K562 (cell line): ENCODE results near the gene IRF8. TPM values are rescaled to one million over a fixed set of nuclear protein-coding genes. Genes with fewer than 3 reads are reported as not detected.

ENCODE experiments used
- ATAC-seq: fragments of 200-7000 bp; cut with Tn5 transposase; 3 replicates; pipeline ENCODE4 v1.9.1; 2020; ENCODE audit warnings: moderate library complexity
- BruUV-seq: library from RNA; stranded (reverse); fragments of 400-500 nt; replicated peaks from 2 replicates; lab custom pipeline; 2021; lab: Mats Ljungman, UMichigan
- CTCF ChIA-PET: fragments of 300-600 bp; formaldehyde crosslinking; extraction: SDS; loops from one replicate; lab custom pipeline; 2021; ENCODE audit warnings: low intra/inter-chr PET ratio; lab: Yijun Ruan, JAX
- POLR2A ChIA-PET: fragments of 300-600, 350-650 bp; sonication (Branson Sonifier 250); formaldehyde crosslinking; extraction: SDS; loops from one replicate; lab custom pipeline; 2021; ENCODE audit warnings: antibody characterized with exemption, inconsistent platforms; lab: Yijun Ruan, JAX
- DNase-seq, 4 experiments: peaks; one replicate each; pipeline versions ENCODE4 v3.0.0 to v3.0.0-alpha.2; 2011 to 2018; ENCODE audit warnings: low spot score in 3 of 4, mixed read lengths in 3 of 4; ENCODE audit errors: extremely low read depth in 1 of 4
- FAIRE-seq: peaks from 2 replicates; lab custom pipeline; 2011; peaks lifted over from hg19 to GRCh38; lab: Jason Lieb, UNC
- H2AFZ ChIP-seq: 2 replicates; pipeline ENCODE4 v1.6.0; 2011; ENCODE audit warnings: low read depth, low read length, control low read depth, inconsistent platforms
- H3K27ac ChIP-seq: fragments of 200-600 bp; 3 replicates; pipeline ENCODE4 v1.8.0; 2011; ENCODE audit warnings: low read depth, mild to moderate bottlenecking, control low read depth, inconsistent platforms, low read length, moderate library complexity, mixed read lengths; ENCODE audit errors: extremely low read depth
- H3K27me3 ChIP-seq, 2 experiments: fragments of 300-600 bp in 1 of 2; 2 replicates in 1 of 2; 3 replicates in 1 of 2; pipeline versions ENCODE4 v1.6.0 to v1.8.0; 2011; ENCODE audit warnings: inconsistent platforms in 2 of 2, low read length in 2 of 2, mild to moderate bottlenecking in 1 of 2, mixed read lengths in 1 of 2, moderate library complexity in 1 of 2; ENCODE audit not compliant: control insufficient read depth in 2 of 2, insufficient read depth in 2 of 2
- H3K36me3 ChIP-seq: fragments of 300-600 bp; 3 replicates; pipeline ENCODE4 v1.8.0; 2011; ENCODE audit warnings: mild to moderate bottlenecking, low read length, inconsistent platforms; ENCODE audit not compliant: control insufficient read depth, insufficient read depth
- H3K4me1 ChIP-seq, 2 experiments: fragments of 200-600 bp in 1 of 2; replicated peaks in 1 of 2; 2 replicates in 1 of 2; 3 replicates in 1 of 2; pipeline versions ENCODE4 v1.5.1 to v1.8.0; 2011; ENCODE audit warnings: inconsistent platforms in 2 of 2, low read length in 2 of 2, mild to moderate bottlenecking in 1 of 2, mixed read lengths in 1 of 2, moderate library complexity in 1 of 2; ENCODE audit not compliant: control insufficient read depth in 2 of 2, insufficient read depth in 2 of 2
- H3K4me2 ChIP-seq: 2 replicates; pipeline ENCODE4 v1.6.1; 2011; ENCODE audit warnings: low read length, control low read depth, inconsistent platforms, mixed read lengths; ENCODE audit not compliant: insufficient read depth
- H3K4me3 ChIP-seq: fragments of 200-600 bp; sonication (generic), shearing (Covaris generic); 2 replicates; pipeline ENCODE4 v1.5.1; 2016; ENCODE audit warnings: control low read depth, inconsistent platforms
- H3K79me2 ChIP-seq: fragments of 200-600 bp; 3 replicates; pipeline ENCODE4 v1.8.0; 2011; ENCODE audit warnings: low read length, inconsistent platforms; ENCODE audit not compliant: control insufficient read depth, insufficient read depth
- H3K9ac ChIP-seq, 2 experiments: 2 replicates each; pipeline versions ENCODE4 v1.6.0 to v1.6.1; 2011; ENCODE audit warnings: low read depth in 2 of 2, low read length in 2 of 2, control low read depth in 1 of 2, inconsistent platforms in 1 of 2, mild to moderate bottlenecking in 1 of 2, mixed read lengths in 1 of 2; ENCODE audit not compliant: insufficient read depth in 1 of 2
- H3K9me1 ChIP-seq: one replicate; pipeline ENCODE4 v1.6.0; 2011; ENCODE audit warnings: inconsistent platforms, mild to moderate bottlenecking, low read length, moderate library complexity; ENCODE audit not compliant: control insufficient read depth, insufficient read depth
- H3K9me3 ChIP-seq: replicated peaks from 2 replicates; pipeline ENCODE4 v1.5.1; 2011; ENCODE audit warnings: low read depth, low read length, inconsistent platforms; ENCODE audit not compliant: control insufficient read depth, insufficient read depth
- H4K20me1 ChIP-seq: replicated peaks from 2 replicates; pipeline ENCODE4 v1.6.1; 2011; ENCODE audit warnings: low read length, inconsistent platforms, mixed read lengths; ENCODE audit not compliant: control insufficient read depth, insufficient read depth
- ARID1B ChIP-seq: fragments of 450-650 bp; IDR thresholded peaks from 2 replicates; pipeline ENCODE4 v1.6.1; 2016; ENCODE audit warnings: antibody characterized with exemption, mild to moderate bottlenecking, inconsistent platforms
- CHCHD3 ChIP-seq: fragments of 250-450 bp; sonication (Bioruptor Pico); IDR thresholded peaks from 2 replicates; pipeline ENCODE4 v2.1.2; 2022; ENCODE audit warnings: mild to moderate bottlenecking
- HIVEP1 ChIP-seq: fragments of 250-450 bp; sonication (Bioruptor Pico); IDR thresholded peaks from 2 replicates; pipeline ENCODE4 v1.4.0; 2020; ENCODE audit warnings: mild to moderate bottlenecking
- HNRNPUL1 ChIP-seq: fragments of 200-400 bp; formaldehyde crosslinking; IDR thresholded peaks from 2 replicates; pipeline ENCODE4 v1.6.1; 2017; ENCODE audit warnings: low read length
- KLF10 ChIP-seq: fragments of 250-450 bp; sonication (Bioruptor Pico); IDR thresholded peaks from 2 replicates; pipeline ENCODE4 v1.6.1; 2021; ENCODE audit warnings: matching md5 sums
- TAL1 ChIP-seq: fragments of 450-650 bp; IDR thresholded peaks from 2 replicates; pipeline ENCODE4 v1.6.1; 2016; ENCODE audit warnings: mild to moderate bottlenecking
- ZC3H11A ChIP-seq: IDR thresholded peaks from 2 replicates; pipeline ENCODE4 v1.6.1; 2012; ENCODE audit warnings: low read depth, low read length, improper control_type of control experiment
- ZNF316 ChIP-seq: fragments of 450-650 bp; IDR thresholded peaks from 2 replicates; pipeline ENCODE4 v1.6.1; 2016
- WGBS: fragments of 100-300 bp; shearing (Covaris generic); methylation state at CpG from one replicate; pipeline ENCODE4 v1.1.6; 2016; ENCODE audit warnings: low coverage, mixed read lengths; ENCODE audit not compliant: insufficient coverage; ENCODE audit errors: missing lambda C conversion rate; 5-methylcytosine and 5-hydroxymethylcytosine counted together
- in situ Hi-C: fragments of 300-500 bp; cut with MboI; formaldehyde crosslinking; loops from 4 replicates; pipeline ENCODE4 v1.15.0; 2018; ENCODE audit warnings: inconsistent platforms, mixed read lengths
- intact Hi-C: fragments of 100-400 bp; cut with micrococcal nuclease; formaldehyde crosslinking; loops from 2 replicates; pipeline ENCODE4 v1.14.2; 2022
- polyA plus RNA-seq, 8 experiments: library from polyadenylated mRNA; depleted of rRNA in 4 of 8; stranded (reverse) in 5 of 8; unstranded in 3 of 8; fragments of >200 nt; fragmentation: Nextera tagmentation in 2 of 8; fragmentation: Illumina TruSeq in 1 of 8; extraction: Ambion mirVana in 2 of 8; extraction: Trizol in 1 of 8; gene quantifications; 2 replicates each; pipeline versions ENCODE4 v1.2.1 to v1.2.3, GENCODE V29; 2011 to 2014; ENCODE audit warnings: inconsistent platforms in 1 of 8, missing spikeins in 1 of 8
- total RNA-seq, 7 experiments: library from RNA; depleted of rRNA in 6 of 7; stranded (reverse); fragments of >200 nt in 6 of 7; fragmentation: Illumina TruSeq in 2 of 7; extraction: Trizol in 2 of 7; gene quantifications; 2 replicates each; pipeline versions ENCODE4 v1.2.1 to v1.2.3, GENCODE V29; 2011 to 2021; ENCODE audit warnings: low replicate concordance in 1 of 7
- TF ChIP-seq, protein P1 (sequence below): fragments of 250-450 bp; sonication (Bioruptor Pico); IDR thresholded peaks from 2 replicates; pipeline ENCODE4 v1.5.0; 2021; ENCODE audit warnings: mild to moderate bottlenecking, borderline replicate concordance

IRF8 gene
- total and polyA plus RNA-seq, 9 of the 15 experiments (the other 6 are each of a cell fraction or from before 2014, with no cell fraction given), result 0.01 to 0.98 TPM; not detected in 7

DNA sequence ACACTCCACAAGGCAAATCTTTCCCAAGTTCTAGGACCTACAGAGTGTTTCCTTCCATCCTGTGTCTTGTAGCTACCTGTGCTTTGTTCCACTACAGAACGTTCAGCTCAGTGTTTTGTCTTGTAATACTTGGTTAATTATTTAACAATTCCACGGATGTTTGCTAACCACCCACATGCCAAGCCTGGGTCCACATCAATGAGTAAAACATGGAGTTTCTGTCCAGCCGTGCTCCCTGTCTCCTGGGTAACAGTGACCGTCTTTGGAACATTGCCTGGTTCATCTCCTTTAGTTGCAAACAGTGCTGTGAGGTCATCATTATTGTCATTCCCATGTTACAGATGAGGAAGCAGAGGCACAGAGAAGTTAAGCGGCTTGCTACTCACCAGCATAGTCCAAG lies 41.3 kb downstream of the IRF8 start:
- no peak overlapping the region for H3K4me3 ChIP-seq
- no peaks in the 10 kb centered on the region for H3K36me3 ChIP-seq
- H3K9me3 ChIP-seq, result no peaks in the 10 kb centered on the region
- no peak overlapping the region for H3K27ac ChIP-seq
- no peak for ATAC-seq
- no peaks in the 10 kb centered on the region for H3K9me1 ChIP-seq
- intact Hi-C loops, result no loop called here
- TF ChIP-seq HNRNPUL1, result no peak
- TF ChIP-seq TAL1, result no peak
- TF ChIP-seq, protein P1, sequence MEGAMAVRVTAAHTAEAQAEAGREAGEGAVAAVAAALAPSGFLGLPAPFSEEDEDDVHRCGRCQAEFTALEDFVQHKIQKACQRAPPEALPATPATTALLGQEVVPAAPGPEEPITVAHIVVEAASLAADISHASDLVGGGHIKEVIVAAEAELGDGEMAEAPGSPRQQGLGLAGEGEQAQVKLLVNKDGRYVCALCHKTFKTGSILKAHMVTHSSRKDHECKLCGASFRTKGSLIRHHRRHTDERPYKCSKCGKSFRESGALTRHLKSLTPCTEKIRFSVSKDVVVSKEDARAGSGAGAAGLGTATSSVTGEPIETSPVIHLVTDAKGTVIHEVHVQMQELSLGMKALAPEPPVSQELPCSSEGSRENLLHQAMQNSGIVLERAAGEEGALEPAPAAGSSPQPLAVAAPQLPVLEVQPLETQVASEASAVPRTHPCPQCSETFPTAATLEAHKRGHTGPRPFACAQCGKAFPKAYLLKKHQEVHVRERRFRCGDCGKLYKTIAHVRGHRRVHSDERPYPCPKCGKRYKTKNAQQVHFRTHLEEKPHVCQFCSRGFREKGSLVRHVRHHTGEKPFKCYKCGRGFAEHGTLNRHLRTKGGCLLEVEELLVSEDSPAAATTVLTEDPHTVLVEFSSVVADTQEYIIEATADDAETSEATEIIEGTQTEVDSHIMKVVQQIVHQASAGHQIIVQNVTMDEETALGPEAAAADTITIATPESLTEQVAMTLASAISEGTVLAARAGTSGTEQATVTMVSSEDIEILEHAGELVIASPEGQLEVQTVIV (CRISPR knock-in tag), result no peak
- TF ChIP-seq CHCHD3 (CRISPR knock-in tag), result no peak
- TF ChIP-seq ARID1B, result no peak
- no peak for TF ChIP-seq KLF10 (CRISPR knock-in tag)
- TF ChIP-seq HIVEP1 (CRISPR knock-in tag), result no peak
- TF ChIP-seq ZNF316, result no peak
- no peak for TF ChIP-seq ZC3H11A
- TF ChIP-seq, all 486 proteins: peak for 0
- H3K79me2 ChIP-seq, result no peaks in the 10 kb centered on the region
- no peaks in the 10 kb centered on the region for H3K4me1 ChIP-seq
- CTCF ChIA-PET, result no interaction called here
- H2AFZ ChIP-seq, result no peak overlapping the region
- in situ Hi-C loops, result no loop called here
- WGBS, result 2% methylated on average over 5 of the region's 5 CpGs
- no peaks in the 10 kb centered on the region for H4K20me1 ChIP-seq
- no TSS peak for BruUV-seq
- H3K27me3 ChIP-seq, result peaks cover 21 to 74% of the 10 kb centered on the region in 2 experiments; a peak in 4 of 5 replicates
- no peak overlapping the region for H3K4me2 ChIP-seq
- H3K9ac ChIP-seq, result no peak overlapping the region
- POLR2A ChIA-PET, result no interaction called here
- FAIRE-seq (no peak), DNase-seq (no peak)
